Fibroblast of lung (primary cell): ENCODE data around the gene OBSL1. TPM values are rescaled to one million over a fixed set of nuclear protein-coding genes. Genes with fewer than 3 reads are reported as not detected.
A peak's percentile ranks its signal among the peaks of the same experiment; 100 is the strongest.

Experiments
- DNase-seq, 2 donors: peaks; one replicate each; pipeline versions ENCODE4 v3.0.0 to v3.0.0-alpha.2; 2010; ENCODE audit warnings: low read depth in 2 of 2
- H2AFZ ChIP-seq: 2 replicates; pipeline ENCODE4 v1.5.1; 2012; ENCODE audit warnings: low read length, control low read depth, inconsistent platforms
- H3K27ac ChIP-seq: 2 replicates; pipeline ENCODE4 v1.5.1; 2011; ENCODE audit warnings: low read length, control low read depth; ENCODE audit not compliant: insufficient read depth
- H3K27me3 ChIP-seq: 2 replicates; pipeline ENCODE4 v1.5.1; 2011; ENCODE audit warnings: mild to moderate bottlenecking, low read length; ENCODE audit not compliant: control insufficient read depth, insufficient read depth
- H3K36me3 ChIP-seq: 2 replicates; pipeline ENCODE4 v1.5.1; 2011; ENCODE audit warnings: low read length; ENCODE audit not compliant: control insufficient read depth, insufficient read depth
- H3K4me1 ChIP-seq: 2 replicates; pipeline ENCODE4 v1.5.1; 2011; ENCODE audit warnings: low read length; ENCODE audit not compliant: control insufficient read depth, insufficient read depth; ENCODE audit errors: extremely low read depth
- H3K4me2 ChIP-seq: 2 replicates; pipeline ENCODE4 v1.5.1; 2011; ENCODE audit warnings: low read length, control low read depth; ENCODE audit not compliant: insufficient read depth; ENCODE audit errors: extremely low read depth
- H3K4me3 ChIP-seq, 4 experiments: fragments of 200-600 bp in 1 of 4; sonication (generic) in 1 of 4; replicated peaks in 1 of 4; 2 replicates each; pipeline ENCODE4 v1.5.1; 2011 to 2016; ENCODE audit warnings: low read length in 4 of 4, low read depth in 3 of 4, mild to moderate bottlenecking in 3 of 4, control low read depth in 2 of 4, inconsistent platforms in 1 of 4, mixed read lengths in 1 of 4; ENCODE audit not compliant: insufficient read depth in 1 of 4; ENCODE audit errors: control extremely low read depth in 1 of 4
- H3K79me2 ChIP-seq: 2 replicates; pipeline ENCODE4 v1.5.1; 2012; ENCODE audit warnings: mild to moderate bottlenecking, low read length, inconsistent platforms; ENCODE audit not compliant: control insufficient read depth, insufficient read depth
- H3K9ac ChIP-seq: 2 replicates; pipeline ENCODE4 v1.5.1; 2011; ENCODE audit warnings: mild to moderate bottlenecking, low read length, control low read depth; ENCODE audit not compliant: insufficient read depth
- H3K9me3 ChIP-seq: 2 replicates; pipeline ENCODE4 v1.5.1; 2012; ENCODE audit warnings: low read depth, low read length; ENCODE audit not compliant: control insufficient read depth, insufficient read depth
- H4K20me1 ChIP-seq: 2 replicates; pipeline ENCODE4 v1.5.1; 2011; ENCODE audit warnings: low read length; ENCODE audit not compliant: control insufficient read depth, insufficient read depth; ENCODE audit errors: extremely low read depth
- EZH2 ChIP-seq: IDR thresholded peaks from 2 replicates; pipeline ENCODE4 v1.5.1; 2012; ENCODE audit warnings: low read length, control low read depth, mild to moderate bottlenecking; ENCODE audit errors: missing control alignments
- polyA plus RNA-seq, 2 donors: library from polyadenylated mRNA; depleted of rRNA in 1 of 2; stranded (reverse) in 1 of 2; unstranded in 1 of 2; fragments of >200 nt; gene quantifications; 2 replicates each; pipeline ENCODE4 v1.2.1, GENCODE V29; 2011 to 2012; ENCODE audit warnings: missing spikeins in 1 of 2
- total RNA-seq: library from RNA; depleted of rRNA; stranded (reverse); fragments of >200 nt; gene quantifications from 2 replicates; pipeline ENCODE4 v1.2.1, GENCODE V29; 2014
- TF ChIP-seq, protein P1 (sequence below), 2 donors: IDR thresholded peaks in 1 of 2; conservative IDR thresholded peaks in 1 of 2; 1 replicate in 1 of 2; 2 replicates in 1 of 2; pipeline ENCODE4 v1.5.1; 2011 to 2012; ENCODE audit warnings: low read length in 2 of 2, control low read depth in 1 of 2, inconsistent platforms in 1 of 2, low read depth in 1 of 2, mild to moderate bottlenecking in 1 of 2

The OBSL1 gene
- total and polyA plus RNA-seq, 2 donors (not counting 1 experiment from before 2014, with no cell fraction given) = 24.7 to 28.7 TPM

- no peak overlapping the region for H2AFZ ChIP-seq
- no peaks in the 10 kb centered on the region for H3K9me3 ChIP-seq
- no peaks in the 10 kb centered on the region for H3K27me3 ChIP-seq
- TF ChIP-seq EZH2 = no peak
- TF ChIP-seq, protein P1, sequence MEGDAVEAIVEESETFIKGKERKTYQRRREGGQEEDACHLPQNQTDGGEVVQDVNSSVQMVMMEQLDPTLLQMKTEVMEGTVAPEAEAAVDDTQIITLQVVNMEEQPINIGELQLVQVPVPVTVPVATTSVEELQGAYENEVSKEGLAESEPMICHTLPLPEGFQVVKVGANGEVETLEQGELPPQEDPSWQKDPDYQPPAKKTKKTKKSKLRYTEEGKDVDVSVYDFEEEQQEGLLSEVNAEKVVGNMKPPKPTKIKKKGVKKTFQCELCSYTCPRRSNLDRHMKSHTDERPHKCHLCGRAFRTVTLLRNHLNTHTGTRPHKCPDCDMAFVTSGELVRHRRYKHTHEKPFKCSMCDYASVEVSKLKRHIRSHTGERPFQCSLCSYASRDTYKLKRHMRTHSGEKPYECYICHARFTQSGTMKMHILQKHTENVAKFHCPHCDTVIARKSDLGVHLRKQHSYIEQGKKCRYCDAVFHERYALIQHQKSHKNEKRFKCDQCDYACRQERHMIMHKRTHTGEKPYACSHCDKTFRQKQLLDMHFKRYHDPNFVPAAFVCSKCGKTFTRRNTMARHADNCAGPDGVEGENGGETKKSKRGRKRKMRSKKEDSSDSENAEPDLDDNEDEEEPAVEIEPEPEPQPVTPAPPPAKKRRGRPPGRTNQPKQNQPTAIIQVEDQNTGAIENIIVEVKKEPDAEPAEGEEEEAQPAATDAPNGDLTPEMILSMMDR (conservative IDR thresholded peaks at IDR 0.05 in 1 of 2, IDR thresholded peaks at IDR 0.05 in 1 of 2; ENCODE audit: low read depth in 1 of 2, low read length in 2 of 2) = no peak
- H3K4me3 ChIP-seq = peak overlapping the region in 2 of 4 experiments; percentile 54 to 87
- H3K36me3 ChIP-seq = peaks cover 11% of the 10 kb centered on the region
- no peak overlapping the region for H3K9ac ChIP-seq
- no peaks in the 10 kb centered on the region for H4K20me1 ChIP-seq
- no peak for DNase-seq
- peaks cover 4% of the 10 kb centered on the region for H3K79me2 ChIP-seq
- peak overlapping the region; percentile 82 for H3K4me2 ChIP-seq
- peaks cover 5% of the 10 kb centered on the region for H3K4me1 ChIP-seq
- H3K27ac ChIP-seq = no peak overlapping the region
Observed at GRCh38 chr2:219544567-219544966, 26.8 kb downstream of the OBSL1 start.

DNA sequence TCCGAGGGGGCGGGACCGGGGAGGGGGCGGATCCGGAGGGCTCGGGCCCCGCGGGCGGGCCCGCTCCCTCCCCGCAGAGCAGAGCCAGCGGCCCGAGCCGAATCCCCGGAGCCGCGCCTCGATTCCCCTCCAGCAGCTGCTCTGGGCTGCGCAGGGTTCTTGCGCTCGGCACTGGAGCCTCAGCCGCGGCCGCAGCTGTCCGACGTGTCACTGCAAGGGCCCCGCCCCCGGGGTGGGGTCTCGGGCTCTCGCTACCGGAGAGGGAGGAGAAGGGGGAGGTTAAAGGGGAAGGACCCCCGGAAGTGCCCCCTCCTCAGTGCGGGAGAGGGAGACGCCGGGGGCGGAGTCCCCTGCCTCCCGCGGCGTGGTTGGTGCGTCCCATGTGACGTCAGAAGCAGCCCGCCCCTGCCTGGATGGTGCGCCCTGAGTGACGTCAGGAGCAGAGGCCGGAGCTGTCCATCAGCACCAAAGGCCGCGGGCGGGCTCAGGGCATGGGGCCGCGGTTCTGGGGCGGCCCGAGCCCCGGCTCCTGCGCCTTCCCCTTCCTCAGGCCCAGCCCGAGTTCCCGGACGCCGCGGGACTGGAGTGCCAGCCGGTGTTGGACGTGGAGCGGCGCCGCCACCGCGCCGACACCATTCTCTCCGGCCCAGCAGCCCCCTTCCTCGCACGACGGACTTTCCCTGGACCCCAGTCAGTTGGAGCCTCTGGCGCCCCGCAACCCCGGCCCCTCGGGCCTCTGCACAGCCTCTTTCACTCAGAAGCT is 27.6 kb downstream of the OBSL1 start, which contains the start of the genes CHPF and TMEM198:
CHPF (minus strand) TSS at position 214 of the 763 bp plus-strand sequence. CDS start 271 bp downstream, outside the sequence.
TMEM198 (plus strand) TSS at position 433 of the 763 bp plus-strand sequence. CDS start 700 bp downstream, outside the sequence.
- peaks cover 5% of the 10 kb centered on the region for H3K4me1 ChIP-seq
- TF ChIP-seq, protein P1 (conservative IDR thresholded peaks at IDR 0.05 in 1 of 2, IDR thresholded peaks at IDR 0.05 in 1 of 2; ENCODE audit: low read depth in 1 of 2, low read length in 2 of 2) = no peak
- no peak for TF ChIP-seq EZH2
- peak within 1 kb of the TSS; percentile 71 to 87 (median 83) for H3K4me3 ChIP-seq
- no peaks in the 10 kb centered on the region for H4K20me1 ChIP-seq
- no peaks in the 10 kb centered on the region for H3K27me3 ChIP-seq
- H3K36me3 ChIP-seq = peaks cover 17% of the 10 kb centered on the region
- H3K79me2 ChIP-seq = peaks cover 4% of the 10 kb centered on the region
- H3K27ac ChIP-seq = peak within 1 kb of the TSS; percentile 64
- peak within 1 kb of the TSS; percentile 62 for H2AFZ ChIP-seq
- H3K9me3 ChIP-seq = no peaks in the 10 kb centered on the region
- peak; percentile 98 for DNase-seq
- peak within 1 kb of the TSS; percentile 80 for H3K9ac ChIP-seq
- H3K4me2 ChIP-seq = peak within 1 kb of the TSS; percentile 92

DNA sequence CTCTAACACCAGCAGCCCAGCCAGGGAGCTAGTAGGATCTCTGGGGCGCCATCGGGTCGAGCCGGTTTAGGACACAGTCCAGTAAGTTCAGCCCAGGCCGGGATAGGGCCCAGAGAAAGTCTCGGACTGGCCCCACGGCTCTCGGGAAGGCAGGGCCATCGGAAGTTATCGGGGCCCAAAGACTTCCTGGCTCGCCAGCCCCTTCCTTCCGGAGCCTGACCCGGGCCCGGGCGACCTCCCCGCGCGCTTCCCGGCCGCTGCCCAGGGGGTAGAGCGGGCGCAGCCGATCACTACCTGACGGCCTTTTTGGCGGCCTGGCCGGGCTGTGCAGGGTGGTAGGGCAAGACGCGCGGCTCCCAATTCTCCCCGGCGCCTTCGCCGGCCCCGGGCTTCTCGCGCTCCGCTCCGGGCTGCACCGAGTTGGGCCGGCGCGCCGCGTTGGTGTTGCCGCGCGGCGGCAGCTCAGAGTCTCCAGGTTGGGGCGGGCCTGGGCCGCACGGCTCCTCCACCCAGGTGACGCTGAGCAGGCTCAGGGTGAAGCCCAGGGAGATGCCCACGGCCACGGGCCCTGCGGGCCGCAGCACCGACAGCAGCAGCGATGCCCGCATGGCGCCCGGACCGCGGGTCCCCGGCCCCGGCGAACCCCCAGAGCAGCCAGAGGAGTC is 28.3 kb downstream of the OBSL1 start:
- peak overlapping the region; percentile 62 for H2AFZ ChIP-seq
- no peaks in the 10 kb centered on the region for H3K27me3 ChIP-seq
- no peaks in the 10 kb centered on the region for H4K20me1 ChIP-seq
- peaks cover 17% of the 10 kb centered on the region for H3K36me3 ChIP-seq
- H3K79me2 ChIP-seq = peaks cover 4% of the 10 kb centered on the region
- H3K4me1 ChIP-seq = peaks cover 5% of the 10 kb centered on the region
- H3K4me2 ChIP-seq = peak overlapping the region; percentile 92
- DNase-seq = peak; percentile 29 to 31
- peak overlapping the region; percentile 64 for H3K27ac ChIP-seq
- no peak for TF ChIP-seq EZH2
- TF ChIP-seq, protein P1 (conservative IDR thresholded peaks at IDR 0.05 in 1 of 2, IDR thresholded peaks at IDR 0.05 in 1 of 2; ENCODE audit: low read depth in 1 of 2, low read length in 2 of 2) = no peak
- peak overlapping the region; percentile 80 for H3K9ac ChIP-seq
- H3K9me3 ChIP-seq = no peaks in the 10 kb centered on the region
- peak overlapping the region; percentile 71 to 87 (median 83) for H3K4me3 ChIP-seq
